DMS 273 (cell line): Measurements from ENCODE around the gene RAB11FIP3.
A peak's percentile ranks its signal among the peaks of the same experiment; 100 is the strongest.
"Not testable (repeated sequence)": the region's sequence is repeated elsewhere in the genome, so short reads cannot be mapped to it uniquely, and the experiment has no call there.

ENCODE experiments used
- DNase-seq: peaks from one replicate; lab custom pipeline; 2025; ENCODE audit not compliant: unreplicated experiment; lab: John Stamatoyannopoulos, UW

RAB11FIP3 gene

GRCh38 chr16:415170-415498 lies 10.3 kb upstream of the RAB11FIP3 start:
- not testable (repeated sequence) for DNase-seq

- DNase-seq: not testable (repeated sequence)
Observed at GRCh38 chr16:422179-422578, 3.3 kb upstream of the RAB11FIP3 start.

GRCh38 chr16:424033-424622 lies 1.3 kb upstream of the RAB11FIP3 start:
- DNase-seq: peak; percentile 81

- peak; percentile 74 for DNase-seq
Observed at GRCh38 chr16:424623-425081, 797 bp upstream of the RAB11FIP3 start.

GRCh38 chr16:425740-426114 lies 278 bp downstream of the RAB11FIP3 start:
- DNase-seq: peak; percentile 80

- peak; percentile 70 for DNase-seq
Observed at GRCh38 chr16:426115-426905, 861 bp downstream of the RAB11FIP3 start.

- no peak for DNase-seq
Observed at GRCh38 chr16:426906-427249, 1.4 kb downstream of the RAB11FIP3 start.

GRCh38 chr16:427250-427649 lies 1.8 kb downstream of the RAB11FIP3 start:
- no peak for DNase-seq

- no peak for DNase-seq
Observed at GRCh38 chr16:430904-431303, 5.5 kb downstream of the RAB11FIP3 start.

GRCh38 chr16:440627-441026 lies 15.2 kb downstream of the RAB11FIP3 start:
- DNase-seq: no peak

- DNase-seq: no peak
Observed at GRCh38 chr16:441447-441846, 16.0 kb downstream of the RAB11FIP3 start.

GRCh38 chr16:442976-443375 lies 17.5 kb downstream of the RAB11FIP3 start:
- DNase-seq: no peak

GRCh38 chr16:444027-444426 lies 18.6 kb downstream of the RAB11FIP3 start:
- no peak for DNase-seq

- DNase-seq: peak; percentile 39
Observed at GRCh38 chr16:445566-445965, 20.1 kb downstream of the RAB11FIP3 start.

GRCh38 chr16:450385-450784 lies 24.9 kb downstream of the RAB11FIP3 start:
- no peak for DNase-seq

- DNase-seq: no peak
Observed at GRCh38 chr16:450785-451512, 25.5 kb downstream of the RAB11FIP3 start.

- no peak for DNase-seq
Observed at GRCh38 chr16:454397-454940, 29.0 kb downstream of the RAB11FIP3 start.

- no peak for DNase-seq
Observed at GRCh38 chr16:455453-455852, 30.0 kb downstream of the RAB11FIP3 start.

- DNase-seq: no peak
Observed at GRCh38 chr16:456891-457483, 31.5 kb downstream of the RAB11FIP3 start.

- DNase-seq: no peak
Observed at GRCh38 chr16:457732-458400, 32.4 kb downstream of the RAB11FIP3 start.

- no peak for DNase-seq
Observed at GRCh38 chr16:459761-460160, 34.3 kb downstream of the RAB11FIP3 start.
